Neural progenitor cell (in vitro differentiated cells): ENCODE results near the gene BORCS8. TPM values are rescaled to one million over a fixed set of nuclear protein-coding genes. Genes with fewer than 3 reads are reported as not detected.
"Not testable (repeated sequence)": the region's sequence is repeated elsewhere in the genome, so short reads cannot be mapped to it uniquely, and the experiment has no call there.

Experiments used
- DNase-seq: peaks from one replicate; pipeline ENCODE4 v3.0.0-alpha.2; 2016; ENCODE audit warnings: low spot score
- H2AFZ ChIP-seq: fragments of 200-600 bp; sonication (generic); replicated peaks from 2 replicates; pipeline ENCODE4 v1.6.1; 2016; ENCODE audit warnings: antibody characterized with exemption
- H3F3A ChIP-seq: fragments of 200-600 bp; sonication (generic); 2 replicates; pipeline ENCODE4 v1.6.1; 2016; ENCODE audit warnings: antibody characterized with exemption, low read depth
- H3K27ac ChIP-seq: fragments of 200-600 bp; sonication (generic); 2 replicates; pipeline ENCODE4 v1.5.1; 2016; ENCODE audit warnings: mild to moderate bottlenecking
- H3K27me3 ChIP-seq: fragments of 200-600 bp; sonication (generic); 2 replicates; pipeline ENCODE4 v1.6.1; 2016; ENCODE audit warnings: mild to moderate bottlenecking, moderate library complexity
- H3K36me3 ChIP-seq: fragments of 200-600 bp; sonication (generic); 2 replicates; pipeline ENCODE4 v1.5.1; 2016
- H3K4me1 ChIP-seq: fragments of 200-600 bp; sonication (generic); 2 replicates; pipeline ENCODE4 v1.6.1; 2016; ENCODE audit warnings: mixed run types
- H3K4me2 ChIP-seq: fragments of 200-600 bp; sonication (generic); 2 replicates; pipeline ENCODE4 v1.6.1; 2016
- H3K4me3 ChIP-seq: fragments of 200-600 bp; sonication (generic); 2 replicates; pipeline ENCODE4 v1.5.1; 2016
- H3K79me2 ChIP-seq: fragments of 200-600 bp; sonication (generic); 2 replicates; pipeline ENCODE4 v1.6.1; 2016; ENCODE audit warnings: low read depth
- H3K9ac ChIP-seq: fragments of 200-600 bp; sonication (generic); 2 replicates; pipeline ENCODE4 v1.6.1; 2016
- H3K9me3 ChIP-seq: fragments of 200-600 bp; sonication (generic); 2 replicates; pipeline ENCODE4 v1.5.1; 2016; ENCODE audit warnings: low read depth
- H4K20me1 ChIP-seq: fragments of 200-600 bp; sonication (generic); 2 replicates; pipeline ENCODE4 v1.6.1; 2016; ENCODE audit warnings: low read depth
- H3K27ac Mint-ChIP-seq: 3 replicates; pipeline ENCODE4 v1.8.0; 2021; ENCODE audit warnings: mixed read lengths
- H3K27me3 Mint-ChIP-seq: 2 replicates; pipeline ENCODE4 v1.8.0; 2022; ENCODE audit warnings: low read depth, mild to moderate bottlenecking, inconsistent platforms, moderate library complexity, mixed read lengths; ENCODE audit not compliant: insufficient read depth
- H3K36me3 Mint-ChIP-seq: 3 replicates; pipeline ENCODE4 v1.8.0; 2021; ENCODE audit warnings: mixed read lengths
- H3K4me1 Mint-ChIP-seq: 3 replicates; pipeline ENCODE4 v1.8.0; 2021; ENCODE audit warnings: mixed read lengths
- H3K4me3 Mint-ChIP-seq: 3 replicates; pipeline ENCODE4 v1.8.0; 2021; ENCODE audit warnings: mild to moderate bottlenecking, moderate library complexity, mixed read lengths
- H3K9me3 Mint-ChIP-seq: 3 replicates; pipeline ENCODE4 v1.8.0; 2020; ENCODE audit warnings: mixed read lengths
- EZH2 ChIP-seq: fragments of 200-600 bp; sonication (generic); IDR thresholded peaks from 2 replicates; pipeline ENCODE4 v1.6.1; 2017; ENCODE audit warnings: antibody characterized with exemption, mild to moderate bottlenecking, moderate library complexity
- EZH2phosphoT487 ChIP-seq: fragments of 200-600 bp; sonication (generic); IDR thresholded peaks from 2 replicates; pipeline ENCODE4 v1.6.1; 2017; ENCODE audit warnings: antibody characterized with exemption
- total RNA-seq: library from RNA; depleted of rRNA; stranded (reverse); fragments of >200 nt; gene quantifications from 2 replicates; pipeline ENCODE4 v1.2.3, GENCODE V29; 2015; ENCODE audit warnings: low replicate concordance
- TF ChIP-seq, protein P1 (sequence below): fragments of 200-600 bp; sonication (generic); IDR thresholded peaks from 2 replicates; pipeline ENCODE4 v1.5.1; 2017; ENCODE audit warnings: antibody characterized with exemption, mild to moderate bottlenecking

The BORCS8 gene
- total RNA-seq, 1 donor from 2014 or later: 6.3 TPM

DNA sequence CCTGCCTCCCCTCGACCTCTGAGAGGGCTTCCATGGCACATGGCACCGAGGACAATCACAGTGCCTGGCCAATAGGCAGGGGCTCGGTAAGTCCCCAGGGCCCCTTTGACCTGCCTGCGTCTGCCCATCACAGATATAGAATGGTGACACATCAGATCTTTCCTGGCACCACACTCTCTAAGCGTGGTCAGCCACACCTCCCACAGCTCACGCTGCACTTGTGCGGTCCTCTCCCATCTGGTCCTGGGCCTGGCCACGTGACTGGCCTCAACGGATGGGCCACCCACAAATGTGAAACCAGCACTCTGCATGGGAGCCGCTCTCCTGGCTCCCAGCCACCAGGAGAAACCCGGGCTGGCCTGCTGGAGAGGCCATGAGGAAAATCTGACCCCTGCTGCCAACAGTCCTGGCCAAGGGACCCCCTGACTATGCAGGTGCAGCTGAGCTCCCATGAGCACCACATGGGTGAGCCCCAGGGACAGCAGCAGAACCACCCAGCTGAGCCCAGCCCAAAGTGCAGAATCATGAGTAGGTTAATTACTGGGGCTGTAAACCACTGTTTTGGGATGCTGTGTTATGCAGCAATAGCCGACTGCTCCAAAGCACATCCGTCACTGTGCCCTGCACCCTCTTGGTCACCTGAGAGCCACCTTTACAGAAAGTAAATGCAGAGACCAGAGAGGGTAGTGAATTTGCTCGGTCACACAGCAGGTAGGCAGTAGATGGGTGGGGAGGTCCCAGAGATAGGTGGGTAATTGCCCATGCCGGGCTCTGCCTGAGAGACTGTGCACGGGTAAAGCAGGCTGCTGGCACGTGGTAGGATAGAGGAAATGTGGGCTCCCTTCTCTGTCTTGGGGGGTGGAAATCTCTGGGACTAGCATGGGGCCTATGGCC is 12.2 kb downstream of the BORCS8 start:
- peaks cover 3% of the 10 kb centered on the region for H3K36me3 Mint-ChIP-seq
- H3K4me3 Mint-ChIP-seq: no peak overlapping the region
- Histone ChIP-seq H3K4me3 (no peak overlapping the region), H3K36me3 (no peaks in the 10 kb centered on the region), H2AFZ (no peak overlapping the region), H3K4me1 (no peaks in the 10 kb centered on the region), H3F3A (no peaks in the 10 kb centered on the region), H4K20me1 (peaks cover 1% of the 10 kb centered on the region), H3K4me2 (no peak overlapping the region), H3K9ac (no peak overlapping the region), H3K27ac (no peak overlapping the region), H3K27me3 (no peaks in the 10 kb centered on the region), H3K79me2 (no peaks in the 10 kb centered on the region), H3K9me3 (no peaks in the 10 kb centered on the region)
- no peak for TF ChIP-seq EZH2phosphoT487
- TF ChIP-seq EZH2: no peak
- TF ChIP-seq, protein P1, sequence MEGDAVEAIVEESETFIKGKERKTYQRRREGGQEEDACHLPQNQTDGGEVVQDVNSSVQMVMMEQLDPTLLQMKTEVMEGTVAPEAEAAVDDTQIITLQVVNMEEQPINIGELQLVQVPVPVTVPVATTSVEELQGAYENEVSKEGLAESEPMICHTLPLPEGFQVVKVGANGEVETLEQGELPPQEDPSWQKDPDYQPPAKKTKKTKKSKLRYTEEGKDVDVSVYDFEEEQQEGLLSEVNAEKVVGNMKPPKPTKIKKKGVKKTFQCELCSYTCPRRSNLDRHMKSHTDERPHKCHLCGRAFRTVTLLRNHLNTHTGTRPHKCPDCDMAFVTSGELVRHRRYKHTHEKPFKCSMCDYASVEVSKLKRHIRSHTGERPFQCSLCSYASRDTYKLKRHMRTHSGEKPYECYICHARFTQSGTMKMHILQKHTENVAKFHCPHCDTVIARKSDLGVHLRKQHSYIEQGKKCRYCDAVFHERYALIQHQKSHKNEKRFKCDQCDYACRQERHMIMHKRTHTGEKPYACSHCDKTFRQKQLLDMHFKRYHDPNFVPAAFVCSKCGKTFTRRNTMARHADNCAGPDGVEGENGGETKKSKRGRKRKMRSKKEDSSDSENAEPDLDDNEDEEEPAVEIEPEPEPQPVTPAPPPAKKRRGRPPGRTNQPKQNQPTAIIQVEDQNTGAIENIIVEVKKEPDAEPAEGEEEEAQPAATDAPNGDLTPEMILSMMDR: no peak
- H3K27me3 Mint-ChIP-seq: peaks cover 8% of the 10 kb centered on the region
- no peaks in the 10 kb centered on the region for H3K9me3 Mint-ChIP-seq
- DNase-seq: no peak
- H3K4me1 Mint-ChIP-seq: no peaks in the 10 kb centered on the region
- no peak overlapping the region for H3K27ac Mint-ChIP-seq

DNA sequence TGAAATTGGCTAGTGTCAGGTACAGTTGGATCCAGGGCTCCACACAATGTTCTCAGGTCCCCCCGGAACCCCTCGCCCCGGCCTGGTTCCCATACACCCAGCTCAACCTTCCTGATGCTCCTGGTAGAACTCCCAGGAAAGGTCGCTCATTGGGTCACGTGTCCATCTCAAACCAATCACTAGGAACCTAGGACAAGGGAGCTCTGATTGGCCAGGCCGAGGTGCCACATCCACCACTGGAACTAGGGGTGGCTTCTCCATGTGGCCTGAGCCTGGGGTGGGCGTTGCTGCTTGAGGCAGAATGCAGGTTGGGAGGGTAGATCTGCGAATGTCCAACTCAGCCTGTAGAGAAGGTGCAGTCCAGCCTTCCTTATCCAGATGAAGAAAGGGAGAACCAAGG is 15.0 kb downstream of the BORCS8 start:
- H3K79me2 ChIP-seq: no peaks in the 10 kb centered on the region
- Mint-ChIP-seq H3K36me3 (no peaks in the 10 kb centered on the region), H3K4me1 (no peaks in the 10 kb centered on the region), H3K27ac (no peak overlapping the region), H3K27me3 (peaks cover 5% of the 10 kb centered on the region), H3K4me3 (no peak overlapping the region), H3K9me3 (no peaks in the 10 kb centered on the region)
- H3K36me3 ChIP-seq: no peaks in the 10 kb centered on the region
- H3K9ac ChIP-seq: no peak overlapping the region
- no peaks in the 10 kb centered on the region for H3K4me1 ChIP-seq
- no peak for DNase-seq
- H3K4me2 ChIP-seq: no peak overlapping the region
- peaks cover 1% of the 10 kb centered on the region for H3K27me3 ChIP-seq
- no peak overlapping the region for H3K27ac ChIP-seq
- TF ChIP-seq, protein P1: no peak
- TF ChIP-seq EZH2phosphoT487: no peak
- no peak for TF ChIP-seq EZH2
- H4K20me1 ChIP-seq: peaks cover 9% of the 10 kb centered on the region
- H3K4me3 ChIP-seq: no peak overlapping the region
- H3F3A ChIP-seq: no peaks in the 10 kb centered on the region
- no peaks in the 10 kb centered on the region for H3K9me3 ChIP-seq
- no peak overlapping the region for H2AFZ ChIP-seq

DNA sequence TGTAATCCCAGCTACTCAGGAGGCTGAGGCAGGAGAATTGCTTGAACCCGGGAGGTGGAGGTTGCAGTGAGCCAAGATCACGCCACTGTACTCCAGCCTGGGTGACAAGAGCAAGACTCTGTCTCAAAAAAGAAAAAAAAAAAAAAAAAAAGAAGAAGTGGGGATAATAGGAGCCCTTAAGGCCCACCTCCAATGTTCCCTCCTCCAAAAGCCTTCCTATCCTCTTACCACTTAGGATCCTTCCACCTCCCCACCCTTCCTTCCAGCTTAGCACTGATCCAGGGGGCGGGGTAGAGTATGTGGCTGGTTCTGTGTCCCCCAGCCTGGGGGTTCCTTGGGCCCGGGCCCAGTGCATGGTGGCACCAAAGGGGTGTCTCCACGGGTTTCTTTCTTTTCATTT is 18.7 kb downstream of the BORCS8 start:
- not testable (repeated sequence) for H3K9me3 Mint-ChIP-seq, H3K27ac ChIP-seq, DNase-seq, H3K4me1 ChIP-seq, H3K36me3 Mint-ChIP-seq, H3K4me3 Mint-ChIP-seq, H3K27ac Mint-ChIP-seq, H3K79me2 ChIP-seq, H2AFZ ChIP-seq, H3K9ac ChIP-seq, H3K4me2 ChIP-seq, H3K4me3 ChIP-seq, H3K36me3 ChIP-seq, H3K9me3 ChIP-seq
- H4K20me1 ChIP-seq: peaks cover 33% of the 10 kb centered on the region
- peaks cover 38% of the 10 kb centered on the region for H3K27me3 ChIP-seq
- Mint-ChIP-seq H3K4me1 (peaks cover 12% of the 10 kb centered on the region), H3K27me3 (peaks cover 15% of the 10 kb centered on the region)
- H3F3A ChIP-seq: peaks cover 15% of the 10 kb centered on the region
